ENCODE measurements around the gene CH25H.

DNA sequence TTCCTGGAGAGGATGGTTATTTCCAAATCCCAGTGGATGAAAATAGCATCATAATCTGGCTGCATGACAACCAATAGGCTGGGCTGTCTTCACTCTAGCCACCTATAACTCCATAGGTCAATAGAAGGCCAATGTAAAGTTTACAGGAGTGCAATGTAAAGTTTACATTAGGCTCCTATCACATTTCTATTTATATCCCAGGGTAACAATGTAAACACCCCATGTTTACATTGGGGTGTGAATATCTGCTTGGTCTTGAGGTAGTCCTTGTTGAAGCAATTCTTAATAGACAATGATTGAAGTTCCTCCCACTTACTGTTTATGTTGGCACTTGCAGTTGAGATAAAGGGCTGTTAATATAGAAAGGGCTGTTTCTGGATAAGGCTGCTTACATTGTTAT is 21.5 kb downstream of the CH25H start:
- TF ChIP-seq, protein P1, sequence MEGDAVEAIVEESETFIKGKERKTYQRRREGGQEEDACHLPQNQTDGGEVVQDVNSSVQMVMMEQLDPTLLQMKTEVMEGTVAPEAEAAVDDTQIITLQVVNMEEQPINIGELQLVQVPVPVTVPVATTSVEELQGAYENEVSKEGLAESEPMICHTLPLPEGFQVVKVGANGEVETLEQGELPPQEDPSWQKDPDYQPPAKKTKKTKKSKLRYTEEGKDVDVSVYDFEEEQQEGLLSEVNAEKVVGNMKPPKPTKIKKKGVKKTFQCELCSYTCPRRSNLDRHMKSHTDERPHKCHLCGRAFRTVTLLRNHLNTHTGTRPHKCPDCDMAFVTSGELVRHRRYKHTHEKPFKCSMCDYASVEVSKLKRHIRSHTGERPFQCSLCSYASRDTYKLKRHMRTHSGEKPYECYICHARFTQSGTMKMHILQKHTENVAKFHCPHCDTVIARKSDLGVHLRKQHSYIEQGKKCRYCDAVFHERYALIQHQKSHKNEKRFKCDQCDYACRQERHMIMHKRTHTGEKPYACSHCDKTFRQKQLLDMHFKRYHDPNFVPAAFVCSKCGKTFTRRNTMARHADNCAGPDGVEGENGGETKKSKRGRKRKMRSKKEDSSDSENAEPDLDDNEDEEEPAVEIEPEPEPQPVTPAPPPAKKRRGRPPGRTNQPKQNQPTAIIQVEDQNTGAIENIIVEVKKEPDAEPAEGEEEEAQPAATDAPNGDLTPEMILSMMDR (IDR thresholded peaks at IDR 0.05), result no peak
- TF ChIP-seq EZH2 (IDR thresholded peaks at IDR 0.05), result no peak

Measured in neural progenitor cell (in vitro differentiated cells).